SK-N-SH (cell line): Measurements from ENCODE around the gene PCNX1. TPM values are rescaled to one million over a fixed set of nuclear protein-coding genes. Genes with fewer than 3 reads are reported as not detected.

Experiments
- CTCF ChIA-PET: fragments of 300-600, 350-600 bp; formaldehyde crosslinking; extraction: SDS; loops from one replicate; lab custom pipeline; 2021; lab: Yijun Ruan, JAX
- POLR2A ChIA-PET: fragments of 350-600 bp; sonication (Branson Sonifier 250); formaldehyde crosslinking; extraction: SDS; loops from one replicate; lab custom pipeline; 2020; ENCODE audit warnings: antibody characterized with exemption, inconsistent platforms; lab: Yijun Ruan, JAX
- DNase-seq: peaks from one replicate; pipeline ENCODE4 v3.0.0; 2012
- H2AFZ ChIP-seq: fragments of 200-600 bp; sonication (generic); 2 replicates; pipeline ENCODE4 v1.8.1; 2016; ENCODE audit warnings: antibody characterized with exemption, mild to moderate bottlenecking, low read depth
- H3F3A ChIP-seq: fragments of 200-600 bp; sonication (generic); replicated peaks from 2 replicates; pipeline ENCODE3; 2016; ENCODE audit warnings: antibody characterized with exemption, mild to moderate bottlenecking; ENCODE audit not compliant: insufficient read depth
- H3K27ac ChIP-seq, 2 experiments: fragments of 200-500 bp in 1 of 2; fragments of 200-600 bp in 1 of 2; sonication (Bioruptor generic) in 1 of 2; sonication (generic), shearing (Covaris generic) in 1 of 2; 2 replicates each; pipeline versions ENCODE4 v1.5.1 to v1.6.1; 2014 to 2016; ENCODE audit warnings: low read depth in 2 of 2, inconsistent platforms in 1 of 2, low read length in 1 of 2, mild to moderate bottlenecking in 1 of 2, mixed read lengths in 1 of 2
- H3K27me3 ChIP-seq: fragments of 200-600 bp; sonication (generic), shearing (Covaris generic); 2 replicates; pipeline ENCODE4 v1.6.1; 2016; ENCODE audit warnings: mixed run types; ENCODE audit not compliant: insufficient read depth
- H3K36me3 ChIP-seq, 2 experiments: fragments of 200-500 bp in 1 of 2; fragments of 200-600 bp in 1 of 2; sonication (Bioruptor generic) in 1 of 2; sonication (generic) in 1 of 2; replicated peaks in 1 of 2; 2 replicates each; pipeline versions ENCODE3 to v1.5.1; 2014 to 2016; ENCODE audit warnings: low read length in 1 of 2, mild to moderate bottlenecking in 1 of 2; ENCODE audit not compliant: insufficient read depth in 2 of 2, control insufficient read depth in 1 of 2
- H3K4me1 ChIP-seq, 2 experiments: fragments of 200-500 bp in 1 of 2; fragments of 200-600 bp in 1 of 2; sonication (Bioruptor generic) in 1 of 2; sonication (generic), shearing (Covaris generic) in 1 of 2; 2 replicates each; pipeline versions ENCODE4 v1.5.1 to v1.6.1; 2014 to 2016; ENCODE audit warnings: low read depth in 1 of 2, low read length in 1 of 2, mixed run types in 1 of 2; ENCODE audit not compliant: insufficient read depth in 2 of 2, control insufficient read depth in 1 of 2
- H3K4me2 ChIP-seq: fragments of 200-600 bp; sonication (generic), shearing (Covaris generic); 2 replicates; pipeline ENCODE4 v1.6.1; 2017; ENCODE audit warnings: mixed run types
- H3K4me3 ChIP-seq, 2 experiments: fragments of 200-500 bp in 1 of 2; fragments of 200-600 bp in 1 of 2; sonication (Bioruptor generic) in 1 of 2; sonication (generic), shearing (Covaris generic) in 1 of 2; 2 replicates each; pipeline versions ENCODE4 v1.5.1 to v1.8.1; 2014 to 2016; ENCODE audit warnings: low read depth in 2 of 2, inconsistent platforms in 1 of 2, low read length in 1 of 2, mild to moderate bottlenecking in 1 of 2, mixed read lengths in 1 of 2, moderate library complexity in 1 of 2
- H3K79me2 ChIP-seq: fragments of 200-600 bp; sonication (generic); 2 replicates; pipeline ENCODE4 v1.8.1; 2017; ENCODE audit warnings: mild to moderate bottlenecking; ENCODE audit not compliant: insufficient read depth
- H3K9ac ChIP-seq: fragments of 200-600 bp; sonication (generic); 2 replicates; pipeline ENCODE4 v1.6.1; 2017; ENCODE audit warnings: mixed run types
- H3K9me2 ChIP-seq: fragments of 200-600 bp; sonication (generic); 2 replicates; pipeline ENCODE4 v1.6.1; 2017; ENCODE audit warnings: mixed run types
- H3K9me3 ChIP-seq: fragments of 200-600 bp; sonication (generic); 2 replicates; pipeline ENCODE4 v1.6.1; 2017; ENCODE audit warnings: mixed run types, mild to moderate bottlenecking, moderate library complexity
- H4K20me1 ChIP-seq: fragments of 200-600 bp; sonication (generic); 2 replicates; pipeline ENCODE4 v1.6.1; 2017; ENCODE audit warnings: mild to moderate bottlenecking, mixed run types; ENCODE audit not compliant: insufficient read depth
- CHD2 ChIP-seq: fragments of 150-350 bp; IDR thresholded peaks from 2 replicates; pipeline ENCODE4 v1.6.1; 2018; ENCODE audit warnings: low read length; ENCODE audit not compliant: partially characterized antibody
- ELF1 ChIP-seq: IDR thresholded peaks from 2 replicates; pipeline ENCODE4 v1.4.0; 2012
- FOSL2 ChIP-seq: IDR thresholded peaks from 2 replicates; pipeline ENCODE4 v1.4.0; 2012; ENCODE audit warnings: low read depth, mild to moderate bottlenecking, moderate library complexity, borderline replicate concordance
- GABPA ChIP-seq: IDR thresholded peaks from 2 replicates; pipeline ENCODE4 v1.4.0; 2012; ENCODE audit warnings: low read depth, mild to moderate bottlenecking
- NRF1 ChIP-seq: IDR thresholded peaks from 2 replicates; pipeline ENCODE4 v1.6.1; 2012; ENCODE audit warnings: low read depth, mild to moderate bottlenecking, low read length
- RFX5 ChIP-seq: IDR thresholded peaks from 2 replicates; pipeline ENCODE4 v1.6.1; 2012; ENCODE audit warnings: mild to moderate bottlenecking, improper control_type of control experiment, low read length
- SIN3A ChIP-seq: IDR thresholded peaks from 2 replicates; pipeline ENCODE4 v1.6.1; 2012; ENCODE audit warnings: low read depth, mild to moderate bottlenecking, low read length, moderate library complexity, borderline replicate concordance
- SMC3 ChIP-seq: IDR thresholded peaks from 2 replicates; pipeline ENCODE4 v1.6.1; 2012; ENCODE audit warnings: low read depth, low read length, improper control_type of control experiment
- TAF1 ChIP-seq: IDR thresholded peaks from 2 replicates; pipeline ENCODE4 v1.6.1; 2012; ENCODE audit warnings: low read depth, mild to moderate bottlenecking, low read length, moderate library complexity, borderline replicate concordance
- TEAD4 ChIP-seq: IDR thresholded peaks from 2 replicates; pipeline ENCODE4 v1.4.0; 2012; ENCODE audit warnings: mild to moderate bottlenecking, borderline replicate concordance; ENCODE audit not compliant: insufficient read depth
- YY1 ChIP-seq: IDR thresholded peaks from 2 replicates; pipeline ENCODE4 v1.4.0; 2012; ENCODE audit warnings: low read depth, mild to moderate bottlenecking
- WGBS: methylation state at CpG from one replicate; pipeline ENCODE4 v1.1.6; 2017; ENCODE audit warnings: low lambda C conversion rate; 5-methylcytosine and 5-hydroxymethylcytosine counted together
- polyA plus RNA-seq, 3 experiments: library from polyadenylated mRNA; depleted of rRNA; stranded (reverse); fragments of >200 nt; gene quantifications; 2 replicates each; pipeline ENCODE4 v1.2.3, GENCODE V29; 2012
- TF ChIP-seq, protein P1 (sequence below): IDR thresholded peaks from 2 replicates; pipeline ENCODE4 v1.6.1; 2012; ENCODE audit warnings: mild to moderate bottlenecking, low read depth, low read length, moderate library complexity
- TF ChIP-seq, protein P2 (sequence below): IDR thresholded peaks from 2 replicates; pipeline ENCODE4 v1.4.0; 2012; ENCODE audit warnings: low read depth
- TF ChIP-seq, protein P3 (sequence below): IDR thresholded peaks from 2 replicates; pipeline ENCODE4 v1.4.0; 2012; ENCODE audit warnings: low read depth, borderline replicate concordance

The PCNX1 gene
- polyA plus RNA-seq, 1 of the 3 experiments (the other 2 are of a cell fraction): 9.4 TPM

DNA sequence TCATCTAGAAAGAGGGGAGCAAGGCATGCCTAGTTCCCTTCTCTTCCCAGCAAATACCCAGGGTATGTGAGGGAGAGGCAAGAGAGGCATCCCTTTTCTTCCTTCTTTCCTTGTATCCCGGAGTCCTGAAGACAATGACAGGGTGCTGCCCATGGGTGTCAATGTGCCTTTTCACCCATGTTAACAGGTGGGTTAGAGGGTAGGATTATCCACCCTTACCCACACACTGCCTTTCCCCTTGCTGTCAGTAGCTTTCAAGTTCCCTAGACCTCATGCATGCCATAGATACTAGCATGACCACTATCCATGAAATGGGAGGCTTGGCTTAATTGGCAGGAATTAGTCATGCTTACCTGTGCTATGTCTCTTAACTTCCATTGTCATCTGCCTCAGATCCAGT lies 36.3 kb upstream of the PCNX1 start:
- ChIA-PET POLR2A (no interaction called here), CTCF (no interaction called here)
- no peak overlapping the region for H3K4me2 ChIP-seq
- H3K27me3 ChIP-seq: no peaks in the 10 kb centered on the region
- no peaks in the 10 kb centered on the region for H3K9me2 ChIP-seq
- no peak overlapping the region for H3K27ac ChIP-seq
- H3K9ac ChIP-seq: no peak overlapping the region
- no peaks in the 10 kb centered on the region for H4K20me1 ChIP-seq
- H3K36me3 ChIP-seq: no peaks in the 10 kb centered on the region
- TF ChIP-seq FOSL2 (no peak), NRF1 (no peak), SIN3A (no peak), ELF1 (no peak), RFX5 (no peak), CHD2 (no peak), TAF1 (no peak), YY1 (no peak), GABPA (no peak), SMC3 (no peak), TEAD4 (no peak)
- TF ChIP-seq, protein P1, sequence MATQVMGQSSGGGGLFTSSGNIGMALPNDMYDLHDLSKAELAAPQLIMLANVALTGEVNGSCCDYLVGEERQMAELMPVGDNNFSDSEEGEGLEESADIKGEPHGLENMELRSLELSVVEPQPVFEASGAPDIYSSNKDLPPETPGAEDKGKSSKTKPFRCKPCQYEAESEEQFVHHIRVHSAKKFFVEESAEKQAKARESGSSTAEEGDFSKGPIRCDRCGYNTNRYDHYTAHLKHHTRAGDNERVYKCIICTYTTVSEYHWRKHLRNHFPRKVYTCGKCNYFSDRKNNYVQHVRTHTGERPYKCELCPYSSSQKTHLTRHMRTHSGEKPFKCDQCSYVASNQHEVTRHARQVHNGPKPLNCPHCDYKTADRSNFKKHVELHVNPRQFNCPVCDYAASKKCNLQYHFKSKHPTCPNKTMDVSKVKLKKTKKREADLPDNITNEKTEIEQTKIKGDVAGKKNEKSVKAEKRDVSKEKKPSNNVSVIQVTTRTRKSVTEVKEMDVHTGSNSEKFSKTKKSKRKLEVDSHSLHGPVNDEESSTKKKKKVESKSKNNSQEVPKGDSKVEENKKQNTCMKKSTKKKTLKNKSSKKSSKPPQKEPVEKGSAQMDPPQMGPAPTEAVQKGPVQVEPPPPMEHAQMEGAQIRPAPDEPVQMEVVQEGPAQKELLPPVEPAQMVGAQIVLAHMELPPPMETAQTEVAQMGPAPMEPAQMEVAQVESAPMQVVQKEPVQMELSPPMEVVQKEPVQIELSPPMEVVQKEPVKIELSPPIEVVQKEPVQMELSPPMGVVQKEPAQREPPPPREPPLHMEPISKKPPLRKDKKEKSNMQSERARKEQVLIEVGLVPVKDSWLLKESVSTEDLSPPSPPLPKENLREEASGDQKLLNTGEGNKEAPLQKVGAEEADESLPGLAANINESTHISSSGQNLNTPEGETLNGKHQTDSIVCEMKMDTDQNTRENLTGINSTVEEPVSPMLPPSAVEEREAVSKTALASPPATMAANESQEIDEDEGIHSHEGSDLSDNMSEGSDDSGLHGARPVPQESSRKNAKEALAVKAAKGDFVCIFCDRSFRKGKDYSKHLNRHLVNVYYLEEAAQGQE: no peak
- TF ChIP-seq, protein P2, sequence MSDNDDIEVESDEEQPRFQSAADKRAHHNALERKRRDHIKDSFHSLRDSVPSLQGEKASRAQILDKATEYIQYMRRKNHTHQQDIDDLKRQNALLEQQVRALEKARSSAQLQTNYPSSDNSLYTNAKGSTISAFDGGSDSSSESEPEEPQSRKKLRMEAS: no peak
- TF ChIP-seq, protein P3, sequence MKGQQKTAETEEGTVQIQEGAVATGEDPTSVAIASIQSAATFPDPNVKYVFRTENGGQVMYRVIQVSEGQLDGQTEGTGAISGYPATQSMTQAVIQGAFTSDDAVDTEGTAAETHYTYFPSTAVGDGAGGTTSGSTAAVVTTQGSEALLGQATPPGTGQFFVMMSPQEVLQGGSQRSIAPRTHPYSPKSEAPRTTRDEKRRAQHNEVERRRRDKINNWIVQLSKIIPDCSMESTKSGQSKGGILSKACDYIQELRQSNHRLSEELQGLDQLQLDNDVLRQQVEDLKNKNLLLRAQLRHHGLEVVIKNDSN: no peak
- no peaks in the 10 kb centered on the region for H3F3A ChIP-seq
- no peak overlapping the region for H3K4me3 ChIP-seq
- 0 out of 2 replicates have a peak, but pooled peaks cover 4% of the 10 kb centered on the region for H3K9me3 ChIP-seq
- 64% methylated on average over 1 of the region's 1 CpG for WGBS
- no peaks in the 10 kb centered on the region for H3K79me2 ChIP-seq
- no peak for DNase-seq
- no peaks in the 10 kb centered on the region for H3K4me1 ChIP-seq
- no peak overlapping the region for H2AFZ ChIP-seq
